HG02678 (cell line): ENCODE measurements around the gene GNAO1.

Experiments
- ATAC-seq: cut with Tn5 transposase; IDR thresholded peaks from one replicate; pipeline ENCODE4 v1.9.1; 2021; ENCODE audit warnings: mild to moderate bottlenecking, moderate library complexity; ENCODE audit not compliant: unreplicated experiment

The GNAO1 gene

DNA sequence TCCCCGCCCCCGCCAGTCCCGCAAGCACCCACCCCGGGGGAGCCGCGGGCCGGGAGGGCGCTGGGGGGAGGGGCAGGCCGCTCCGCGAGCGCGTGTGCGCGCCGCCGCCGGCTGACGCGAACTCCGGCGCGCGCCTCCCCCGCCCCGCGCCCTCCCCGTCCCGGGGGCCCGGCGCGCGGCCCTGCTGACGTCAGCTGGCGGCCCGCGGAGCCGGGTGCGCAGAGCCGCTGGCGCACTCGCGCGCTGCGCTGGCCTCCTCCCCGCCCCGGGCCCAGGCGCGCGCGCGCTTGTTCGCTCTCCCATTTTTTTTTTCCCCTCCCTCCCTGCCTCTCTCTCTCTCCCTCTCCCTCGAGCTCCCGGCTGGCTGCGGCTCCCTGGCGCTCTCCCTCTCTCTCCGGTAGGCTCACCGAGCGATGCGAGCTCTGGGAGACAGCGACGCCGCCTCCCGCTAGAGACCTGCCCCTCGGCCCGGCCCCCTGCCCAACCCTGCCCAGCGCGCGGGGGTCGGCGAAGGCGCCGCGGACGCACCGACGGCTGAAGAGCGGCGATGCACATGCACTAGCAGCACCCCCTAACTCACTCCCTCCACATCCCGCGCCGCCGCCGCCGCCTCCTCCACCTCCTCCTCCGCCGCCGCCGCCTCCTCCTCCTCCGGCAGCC, at the start of gene GNAO1:
TSS of gene GNAO1 (plus strand) at position 334 of the 660 bp plus-strand sequence. CDS start 747 bp downstream, outside the sequence.
- ATAC-seq = peak; percentile 66

DNA sequence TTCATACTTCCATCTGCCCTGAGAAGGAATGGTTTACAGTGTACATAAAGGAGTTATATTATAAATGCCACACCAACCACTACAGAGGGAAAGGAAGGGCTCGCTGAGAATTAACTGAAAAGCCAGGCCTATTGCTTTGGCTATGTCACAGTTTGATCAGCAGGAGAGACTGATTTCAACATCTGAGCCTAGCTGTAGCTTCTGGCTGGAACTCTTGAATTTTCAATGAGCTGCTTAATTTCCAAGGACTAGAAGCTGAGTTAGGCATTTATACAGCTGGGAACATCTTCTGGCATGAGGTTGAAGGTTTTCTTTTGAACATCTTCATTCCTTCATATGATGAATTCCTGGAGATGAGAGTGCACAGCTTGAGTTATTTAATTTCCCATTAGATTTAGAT, 47.6 kb upstream of the GNAO1 start:
- ATAC-seq = no peak

DNA sequence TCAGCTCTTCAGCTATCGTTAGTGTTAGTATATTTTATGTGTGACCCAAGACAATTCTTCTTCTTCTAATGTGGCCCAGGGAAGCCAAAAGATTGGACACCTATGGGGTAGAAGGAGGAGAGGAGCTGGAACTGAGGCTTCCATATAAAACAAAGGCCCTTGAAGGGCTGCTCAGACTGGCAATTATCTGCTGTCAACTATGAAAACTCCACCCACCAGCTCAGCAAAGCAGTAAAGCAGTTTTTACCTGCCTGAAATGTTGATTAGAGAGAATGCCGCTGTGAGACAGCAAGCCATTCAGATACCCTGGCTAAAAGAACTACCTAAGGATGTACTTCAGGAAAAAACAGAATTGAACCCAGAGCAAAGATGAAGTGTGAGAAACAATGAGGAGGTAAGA, 45.9 kb upstream of the GNAO1 start:
- ATAC-seq = no peak

DNA sequence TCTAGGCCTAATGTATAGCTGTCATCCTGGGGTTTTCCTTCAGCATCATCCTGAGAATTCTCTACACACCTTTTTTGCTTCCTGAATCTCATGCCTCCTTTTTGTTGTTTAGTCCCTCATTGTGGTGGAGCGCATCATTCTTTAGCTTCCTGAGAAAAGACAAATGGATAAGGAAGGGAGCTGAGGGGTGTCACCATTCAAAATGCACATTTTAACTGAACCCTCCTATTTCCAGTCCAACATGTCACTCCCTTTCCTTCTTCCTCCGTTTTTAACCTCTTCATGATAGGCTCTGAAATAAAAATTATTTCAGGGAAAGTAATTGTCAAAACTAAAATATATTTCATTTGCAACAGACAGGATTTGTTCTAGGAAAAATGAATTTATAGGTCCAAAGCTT, 39.7 kb upstream of the GNAO1 start:
- ATAC-seq = no peak

- no peak for ATAC-seq
These were observed 29.6 kb upstream of the GNAO1 start for GRCh38 chr16:56161658-56162057.

DNA sequence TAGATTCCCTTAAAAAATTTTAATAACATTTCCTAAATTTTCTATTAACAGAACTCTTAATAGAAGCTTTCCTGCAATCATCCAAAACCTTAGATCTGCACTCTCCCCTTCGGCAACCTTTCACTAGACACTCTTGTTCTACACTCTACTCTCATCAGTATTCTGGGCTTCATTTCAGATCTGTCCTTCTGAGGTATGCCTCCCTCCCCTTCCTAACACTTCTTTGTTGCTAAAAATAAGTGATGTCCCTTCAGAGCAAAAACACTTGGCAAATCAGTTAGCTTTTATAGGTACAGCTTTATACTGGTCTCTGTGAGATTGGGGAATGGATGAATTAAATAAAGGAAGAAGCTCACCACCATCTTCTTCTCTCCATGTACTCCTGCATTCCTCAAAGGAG, 28.2 kb upstream of the GNAO1 start:
- no peak for ATAC-seq

DNA sequence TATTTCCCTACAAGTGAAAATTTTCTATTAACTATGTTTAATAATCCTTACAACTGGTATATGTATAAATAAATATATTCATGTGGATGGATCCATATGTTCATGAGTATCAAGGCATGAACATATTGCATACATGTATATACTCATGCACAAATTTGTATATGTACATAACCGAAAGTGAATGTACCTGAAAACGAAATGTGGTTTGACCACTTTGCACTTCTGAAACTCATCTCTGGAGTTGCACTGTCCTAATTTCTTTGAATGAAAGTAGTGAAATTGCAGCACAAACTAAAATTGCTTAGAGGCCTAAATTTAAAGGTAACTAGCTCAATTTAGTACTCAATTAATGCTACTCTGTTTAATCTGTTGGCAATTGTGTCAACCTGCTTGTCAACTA, 27.4 kb upstream of the GNAO1 start:
- ATAC-seq = no peak

DNA sequence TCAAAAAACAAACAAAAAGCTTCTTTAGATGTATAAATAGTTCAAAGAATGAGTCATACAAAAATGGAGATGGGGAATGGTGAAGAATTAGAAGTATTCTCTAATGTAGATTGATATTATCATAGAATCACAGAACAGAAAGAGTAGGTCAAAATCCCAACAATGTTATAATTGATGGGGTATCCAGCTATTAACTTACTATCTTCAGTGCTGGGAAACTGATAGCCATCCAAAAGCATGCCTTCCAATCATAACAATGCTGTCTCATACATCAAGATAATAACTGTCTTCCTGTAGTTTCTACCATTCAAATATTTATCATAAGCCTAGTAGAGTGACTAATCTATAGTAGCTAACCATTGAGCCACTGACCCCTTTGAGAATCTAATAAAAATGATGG, 26.7 kb upstream of the GNAO1 start:
- no peak for ATAC-seq

DNA sequence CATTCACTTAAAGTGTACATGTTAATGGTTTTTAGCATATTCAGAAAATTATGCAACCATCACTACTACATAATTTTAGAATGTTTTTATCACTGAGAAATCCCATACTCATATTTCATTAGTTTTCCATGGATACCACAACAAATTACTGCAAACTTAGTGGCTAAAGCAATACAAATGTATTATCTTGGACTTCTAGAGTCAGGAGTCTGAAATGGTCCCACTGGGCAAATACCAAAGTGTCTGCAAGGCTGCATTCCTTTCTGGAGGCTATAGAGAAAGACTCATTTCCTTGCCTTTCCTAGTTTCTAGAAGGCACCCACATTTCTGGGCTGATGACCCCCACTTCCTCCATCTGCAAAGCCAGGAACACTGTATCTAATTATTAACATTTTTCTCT, 16.9 kb upstream of the GNAO1 start:
- no peak for ATAC-seq

DNA sequence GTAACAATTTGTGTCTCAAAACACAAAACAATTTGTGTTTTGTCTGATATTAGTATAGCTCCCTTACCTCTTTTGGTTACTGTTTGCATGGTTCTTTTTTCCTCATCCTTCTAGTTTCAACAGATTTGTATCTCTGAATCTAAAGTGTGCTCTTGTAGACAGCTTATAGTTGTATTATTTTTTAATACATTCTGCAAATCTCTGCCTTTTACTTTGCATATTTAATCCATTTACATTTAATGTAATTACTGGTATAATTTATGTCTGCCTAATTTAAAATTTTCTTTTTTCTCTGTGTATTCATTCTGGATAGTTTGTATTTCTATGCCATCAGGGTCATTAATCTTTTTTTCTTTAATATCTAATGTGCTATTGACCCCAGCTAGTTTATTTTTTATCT, 9.9 kb upstream of the GNAO1 start:
- ATAC-seq = no peak

- ATAC-seq = no peak
These were observed 8.0 kb upstream of the GNAO1 start for GRCh38 chr16:56183266-56183665.

- no peak for ATAC-seq
These were observed 1.1 kb upstream of the GNAO1 start for GRCh38 chr16:56190048-56190676.

- no peak for ATAC-seq
These were observed 573 bp upstream of the GNAO1 start for GRCh38 chr16:56190677-56191155.

GRCh38 chr16:56191835-56192634, 746 bp downstream of the GNAO1 start:
- no peak for ATAC-seq

DNA sequence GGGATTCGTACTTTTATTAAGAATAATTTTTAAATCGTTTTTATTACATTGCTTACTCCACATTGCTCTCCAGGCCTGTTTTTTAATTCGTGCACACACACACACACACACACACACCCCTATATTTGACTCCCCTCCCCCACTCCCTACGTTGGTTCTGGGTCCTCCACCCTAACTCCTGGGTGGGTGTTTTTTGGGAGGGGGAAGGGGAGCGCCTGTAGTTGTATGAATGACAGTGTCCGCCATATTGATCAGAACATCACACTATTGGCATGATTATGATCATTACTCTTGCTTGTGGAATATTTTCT, 1.3 kb downstream of the GNAO1 start:
- ATAC-seq = no peak

- ATAC-seq = no peak
These were observed 2.0 kb downstream of the GNAO1 start for GRCh38 chr16:56192986-56193945.

DNA sequence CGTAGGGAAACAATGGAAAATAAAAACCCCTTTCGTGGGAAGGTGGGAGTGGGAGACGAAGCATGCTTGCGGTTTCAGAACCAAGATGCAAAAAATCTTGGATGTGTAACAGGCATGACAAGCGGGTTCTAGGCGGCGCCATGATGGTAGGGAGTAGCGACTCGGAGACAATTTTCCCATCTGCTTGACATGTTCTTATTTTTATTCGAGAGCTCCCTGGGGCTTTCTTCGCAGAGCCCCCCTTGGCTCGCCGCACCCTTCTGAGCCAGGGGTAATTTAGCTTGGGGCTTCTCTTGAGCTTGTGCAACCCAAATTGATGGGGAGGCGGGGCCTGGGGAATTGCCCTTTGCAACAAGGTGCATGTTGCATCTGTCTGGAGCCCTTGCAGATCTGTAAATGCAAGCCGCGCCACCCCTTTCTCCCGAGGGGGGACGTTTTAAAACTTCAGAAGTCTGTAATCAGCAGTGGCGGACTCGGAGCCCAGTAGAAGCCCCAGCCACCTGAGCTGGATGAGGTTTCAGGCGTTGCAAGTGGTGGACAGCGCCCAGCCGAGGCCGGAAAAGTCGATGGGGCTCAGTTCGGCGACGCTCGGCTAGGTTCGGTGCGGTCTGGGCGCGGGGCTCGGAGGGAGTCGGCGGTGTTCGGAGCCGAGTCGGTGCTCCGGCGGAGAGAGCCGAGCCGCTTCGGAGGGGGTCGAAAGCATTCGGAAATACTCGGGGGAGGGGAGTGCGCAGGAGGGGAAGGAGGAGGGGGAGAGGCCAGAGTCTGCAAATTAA, 2.9 kb downstream of the GNAO1 start:
- ATAC-seq = no peak

GRCh38 chr16:56195151-56195550, 3.9 kb downstream of the GNAO1 start:
- no peak for ATAC-seq

DNA sequence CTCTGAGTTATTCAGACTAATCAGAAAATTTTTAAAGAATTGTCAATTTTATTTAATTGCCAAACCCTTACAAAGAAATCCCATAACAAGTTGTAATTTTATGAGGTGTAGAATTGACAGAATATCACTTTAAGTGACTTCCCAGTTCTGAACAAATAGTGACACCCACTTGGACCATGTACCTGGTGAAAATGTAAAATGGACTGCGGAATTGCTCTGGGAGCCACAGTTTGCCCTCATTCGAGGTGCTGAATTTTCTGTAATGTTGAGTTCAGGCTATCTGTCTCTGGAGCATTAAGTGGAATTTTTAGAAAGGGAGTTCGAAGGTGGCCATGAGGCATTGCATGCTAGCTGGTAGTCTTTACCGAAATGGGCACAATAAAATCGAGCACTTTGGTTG, 5.1 kb downstream of the GNAO1 start:
- no peak for ATAC-seq
